HEK293 (cell line): ENCODE measurements around the gene AFG1L.

Source experiments
- BCL11A ChIP-seq: fragments of 450-650 bp; formaldehyde crosslinking; IDR thresholded peaks from 2 replicates; pipeline ENCODE4 v1.5.1; 2016; ENCODE audit warnings: low read depth, missing biosample characterization, missing genetic modification characterization
- EGR2 ChIP-seq: fragments of 450-650 bp; formaldehyde crosslinking; IDR thresholded peaks from 2 replicates; pipeline ENCODE4 v1.5.1; 2016; ENCODE audit warnings: low read depth, missing biosample characterization, missing genetic modification characterization
- GFI1B ChIP-seq: fragments of 450-650 bp; formaldehyde crosslinking; IDR thresholded peaks from 2 replicates; pipeline ENCODE4 v1.5.1; 2016; ENCODE audit warnings: missing biosample characterization, missing genetic modification characterization
- HOXA7 ChIP-seq: sonication (generic); formaldehyde crosslinking; IDR thresholded peaks from 2 replicates; pipeline ENCODE4 v1.8.1; 2022; ENCODE audit warnings: missing genetic modification reagents, borderline replicate concordance
- MEIS1 ChIP-seq: sonication (generic); formaldehyde crosslinking; IDR thresholded peaks from 2 replicates; pipeline ENCODE4 v1.8.1; 2022; ENCODE audit warnings: missing genetic modification reagents, mild to moderate bottlenecking, borderline replicate concordance
- OVOL3 ChIP-seq: fragments of 450-650 bp; formaldehyde crosslinking; IDR thresholded peaks from 2 replicates; pipeline ENCODE4 v1.5.1; 2016; ENCODE audit warnings: missing biosample characterization, missing genetic modification characterization
- REPIN1 ChIP-seq: fragments of 450-650 bp; formaldehyde crosslinking; IDR thresholded peaks from 2 replicates; pipeline ENCODE4 v1.5.1; 2017; ENCODE audit warnings: missing biosample characterization, missing genetic modification characterization, low read depth
- REST ChIP-seq: fragments of 450-650 bp; formaldehyde crosslinking; IDR thresholded peaks from 2 replicates; pipeline ENCODE4 v1.5.1; 2016; ENCODE audit warnings: missing biosample characterization, missing genetic modification characterization
- SALL2 ChIP-seq: fragments of 450-650 bp; formaldehyde crosslinking; IDR thresholded peaks from 2 replicates; pipeline ENCODE4 v1.5.0; 2017; ENCODE audit warnings: missing biosample characterization, mild to moderate bottlenecking, missing genetic modification characterization, borderline replicate concordance
- SETDB1 ChIP-seq: IDR thresholded peaks from one replicate; pipeline ENCODE4 v1.6.1; 2017; ENCODE audit warnings: mild to moderate bottlenecking, low read length, moderate library complexity, mixed read lengths; ENCODE audit not compliant: insufficient read length
- TRIM28 ChIP-seq: IDR thresholded peaks from 2 replicates; pipeline ENCODE4 v1.6.1; 2011; ENCODE audit warnings: low read length, control low read depth, borderline replicate concordance
- ZBTB17 ChIP-seq: fragments of 450-650 bp; formaldehyde crosslinking; IDR thresholded peaks from 2 replicates; pipeline ENCODE4 v1.5.1; 2016; ENCODE audit warnings: missing biosample characterization, missing genetic modification characterization
- ZBTB7A ChIP-seq: fragments of 450-650 bp; formaldehyde crosslinking; IDR thresholded peaks from 2 replicates; pipeline ENCODE4 v1.5.1; 2016; ENCODE audit warnings: low read depth, missing biosample characterization, missing genetic modification characterization
- ZBTB8A ChIP-seq: fragments of 450-650 bp; formaldehyde crosslinking; IDR thresholded peaks from 2 replicates; pipeline ENCODE4 v1.5.1; 2016; ENCODE audit warnings: missing biosample characterization, missing genetic modification characterization
- ZFP37 ChIP-seq: fragments of 450-650 bp; formaldehyde crosslinking; IDR thresholded peaks from 2 replicates; pipeline ENCODE4 v1.5.1; 2016; ENCODE audit warnings: missing biosample characterization, missing genetic modification characterization
- ZNF239 ChIP-seq: fragments of 450-650 bp; formaldehyde crosslinking; IDR thresholded peaks from 2 replicates; pipeline ENCODE4 v1.5.1; 2016; ENCODE audit warnings: missing biosample characterization, missing genetic modification characterization
- ZNF416 ChIP-seq: fragments of 450-650 bp; formaldehyde crosslinking; IDR thresholded peaks from 2 replicates; pipeline ENCODE4 v1.5.1; 2016; ENCODE audit warnings: missing biosample characterization, missing genetic modification characterization
- ZNF426 ChIP-seq: fragments of 450-650 bp; formaldehyde crosslinking; IDR thresholded peaks from 2 replicates; pipeline ENCODE4 v1.5.1; 2017; ENCODE audit warnings: missing biosample characterization, missing genetic modification characterization, mild to moderate bottlenecking, inconsistent platforms, moderate library complexity
- ZNF529 ChIP-seq: fragments of 450-650 bp; formaldehyde crosslinking; IDR thresholded peaks from 2 replicates; pipeline ENCODE4 v1.5.1; 2017; ENCODE audit warnings: missing genetic modification characterization, missing biosample characterization; ENCODE audit not compliant: insufficient replicate concordance
- ZNF610 ChIP-seq: fragments of 450-650 bp; formaldehyde crosslinking; IDR thresholded peaks from 2 replicates; pipeline ENCODE4 v1.5.1; 2016; ENCODE audit warnings: missing biosample characterization, missing genetic modification characterization, borderline replicate concordance
- ZNF660 ChIP-seq: fragments of 450-650 bp; IDR thresholded peaks from 2 replicates; pipeline ENCODE4 v1.5.1; 2018; ENCODE audit warnings: missing biosample characterization, mild to moderate bottlenecking, missing genetic modification characterization
- ZNF785 ChIP-seq: fragments of 450-650 bp; formaldehyde crosslinking; IDR thresholded peaks from 2 replicates; pipeline ENCODE4 v1.5.1; 2016; ENCODE audit warnings: missing biosample characterization, missing genetic modification characterization
- ZNF837 ChIP-seq: fragments of 450-650 bp; formaldehyde crosslinking; IDR thresholded peaks from 2 replicates; pipeline ENCODE4 v1.5.1; 2016; ENCODE audit warnings: missing biosample characterization, missing genetic modification characterization
- ZSCAN23 ChIP-seq: fragments of 450-650 bp; formaldehyde crosslinking; IDR thresholded peaks from 2 replicates; pipeline ENCODE4 v1.5.1; 2016; ENCODE audit warnings: missing biosample characterization, missing genetic modification characterization
- ZSCAN30 ChIP-seq: fragments of 450-650 bp; IDR thresholded peaks from 2 replicates; pipeline ENCODE4 v1.5.1; 2018; ENCODE audit warnings: missing biosample characterization, mild to moderate bottlenecking, missing genetic modification characterization, moderate library complexity
- TF ChIP-seq, protein P1 (sequence below): fragments of 450-650 bp; formaldehyde crosslinking; IDR thresholded peaks from 2 replicates; pipeline ENCODE4 v1.5.1; 2016; ENCODE audit warnings: missing biosample characterization, missing genetic modification characterization
- TF ChIP-seq, protein P2 (sequence below): fragments of 450-650 bp; formaldehyde crosslinking; IDR thresholded peaks from 2 replicates; pipeline ENCODE4 v1.5.1; 2016; ENCODE audit warnings: missing biosample characterization, missing genetic modification characterization
- TF ChIP-seq, protein P3 (sequence below): IDR thresholded peaks from 2 replicates; pipeline ENCODE4 v1.6.1; 2011; ENCODE audit warnings: mild to moderate bottlenecking, low read depth, low read length, borderline replicate concordance
- TF ChIP-seq, protein P4 (sequence below): fragments of 450-650 bp; formaldehyde crosslinking; IDR thresholded peaks from 2 replicates; pipeline ENCODE4 v1.5.1; 2016; ENCODE audit warnings: missing biosample characterization, missing genetic modification characterization
- TF ChIP-seq, protein P5 (sequence below): fragments of 450-650 bp; formaldehyde crosslinking; IDR thresholded peaks from 2 replicates; pipeline ENCODE4 v1.5.1; 2017; ENCODE audit warnings: missing biosample characterization, missing genetic modification characterization

AFG1L gene

GRCh38 chr6:108541843-108542759, 247.2 kb downstream of the AFG1L start (continued):
- TF ChIP-seq ZBTB17 (tag by site-specific recombination) (peak; percentile 99), ZNF785 (tag by site-specific recombination) (no peak), GFI1B (tag by site-specific recombination) (no peak), ZNF239 (no peak), ZBTB8A (tag by site-specific recombination) (no peak), OVOL3 (tag by site-specific recombination) (no peak), ZNF837 (tag by site-specific recombination) (no peak), SETDB1 (no peak), ZSCAN23 (tag by site-specific recombination) (no peak), REPIN1 (no peak), TRIM28 (no peak), ZNF610 (tag by site-specific recombination) (no peak), REST (0 out of 2 replicates have a peak, but pooled peaks have one; percentile 41), ZNF529 (tag by site-specific recombination) (no peak), ZNF416 (no peak), ZNF660 (tag by site-specific recombination) (peak; percentile 64; the same call in 1 of the 2 replicates), MEIS1 (CRISPR knock-in tag) (no peak), ZNF426 (no peak), ZBTB7A (tag by site-specific recombination) (no peak), ZFP37 (0 out of 2 replicates have a peak, but pooled peaks have one; percentile 33), SALL2 (tag by site-specific recombination) (no peak), EGR2 (no peak), BCL11A (tag by site-specific recombination) (no peak), ZSCAN30 (tag by site-specific recombination) (no peak), HOXA7 (no peak)
- TF ChIP-seq, protein P1, sequence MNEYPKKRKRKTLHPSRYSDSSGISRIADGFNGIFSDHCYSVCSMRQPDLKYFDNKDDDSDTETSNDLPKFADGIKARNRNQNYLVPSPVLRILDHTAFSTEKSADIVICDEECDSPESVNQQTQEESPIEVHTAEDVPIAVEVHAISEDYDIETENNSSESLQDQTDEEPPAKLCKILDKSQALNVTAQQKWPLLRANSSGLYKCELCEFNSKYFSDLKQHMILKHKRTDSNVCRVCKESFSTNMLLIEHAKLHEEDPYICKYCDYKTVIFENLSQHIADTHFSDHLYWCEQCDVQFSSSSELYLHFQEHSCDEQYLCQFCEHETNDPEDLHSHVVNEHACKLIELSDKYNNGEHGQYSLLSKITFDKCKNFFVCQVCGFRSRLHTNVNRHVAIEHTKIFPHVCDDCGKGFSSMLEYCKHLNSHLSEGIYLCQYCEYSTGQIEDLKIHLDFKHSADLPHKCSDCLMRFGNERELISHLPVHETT (tag by site-specific recombination): peak; percentile 54; the same call in 1 of the 2 replicates
- TF ChIP-seq, protein P2, sequence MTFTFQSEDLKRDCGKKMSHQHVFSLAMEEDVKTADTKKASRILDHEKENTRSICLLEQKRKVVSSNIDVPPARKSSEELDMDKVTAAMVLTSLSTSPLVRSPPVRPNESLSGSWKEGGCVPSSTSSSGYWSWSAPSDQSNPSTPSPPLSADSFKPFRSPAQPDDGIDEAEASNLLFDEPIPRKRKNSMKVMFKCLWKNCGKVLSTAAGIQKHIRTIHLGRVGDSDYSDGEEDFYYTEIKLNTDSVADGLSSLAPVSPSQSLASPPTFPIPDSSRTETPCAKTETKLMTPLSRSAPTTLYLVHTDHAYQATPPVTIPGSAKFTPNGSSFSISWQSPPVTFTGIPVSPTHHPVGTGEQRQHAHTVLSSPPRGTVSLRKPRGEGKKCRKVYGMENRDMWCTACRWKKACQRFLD (tag by site-specific recombination): no peak
- TF ChIP-seq, protein P3, sequence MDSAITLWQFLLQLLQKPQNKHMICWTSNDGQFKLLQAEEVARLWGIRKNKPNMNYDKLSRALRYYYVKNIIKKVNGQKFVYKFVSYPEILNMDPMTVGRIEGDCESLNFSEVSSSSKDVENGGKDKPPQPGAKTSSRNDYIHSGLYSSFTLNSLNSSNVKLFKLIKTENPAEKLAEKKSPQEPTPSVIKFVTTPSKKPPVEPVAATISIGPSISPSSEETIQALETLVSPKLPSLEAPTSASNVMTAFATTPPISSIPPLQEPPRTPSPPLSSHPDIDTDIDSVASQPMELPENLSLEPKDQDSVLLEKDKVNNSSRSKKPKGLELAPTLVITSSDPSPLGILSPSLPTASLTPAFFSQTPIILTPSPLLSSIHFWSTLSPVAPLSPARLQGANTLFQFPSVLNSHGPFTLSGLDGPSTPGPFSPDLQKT: no peak
- TF ChIP-seq, protein P4, sequence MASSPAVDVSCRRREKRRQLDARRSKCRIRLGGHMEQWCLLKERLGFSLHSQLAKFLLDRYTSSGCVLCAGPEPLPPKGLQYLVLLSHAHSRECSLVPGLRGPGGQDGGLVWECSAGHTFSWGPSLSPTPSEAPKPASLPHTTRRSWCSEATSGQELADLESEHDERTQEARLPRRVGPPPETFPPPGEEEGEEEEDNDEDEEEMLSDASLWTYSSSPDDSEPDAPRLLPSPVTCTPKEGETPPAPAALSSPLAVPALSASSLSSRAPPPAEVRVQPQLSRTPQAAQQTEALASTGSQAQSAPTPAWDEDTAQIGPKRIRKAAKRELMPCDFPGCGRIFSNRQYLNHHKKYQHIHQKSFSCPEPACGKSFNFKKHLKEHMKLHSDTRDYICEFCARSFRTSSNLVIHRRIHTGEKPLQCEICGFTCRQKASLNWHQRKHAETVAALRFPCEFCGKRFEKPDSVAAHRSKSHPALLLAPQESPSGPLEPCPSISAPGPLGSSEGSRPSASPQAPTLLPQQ (tag by site-specific recombination): peak; percentile 64
- TF ChIP-seq, protein P5, sequence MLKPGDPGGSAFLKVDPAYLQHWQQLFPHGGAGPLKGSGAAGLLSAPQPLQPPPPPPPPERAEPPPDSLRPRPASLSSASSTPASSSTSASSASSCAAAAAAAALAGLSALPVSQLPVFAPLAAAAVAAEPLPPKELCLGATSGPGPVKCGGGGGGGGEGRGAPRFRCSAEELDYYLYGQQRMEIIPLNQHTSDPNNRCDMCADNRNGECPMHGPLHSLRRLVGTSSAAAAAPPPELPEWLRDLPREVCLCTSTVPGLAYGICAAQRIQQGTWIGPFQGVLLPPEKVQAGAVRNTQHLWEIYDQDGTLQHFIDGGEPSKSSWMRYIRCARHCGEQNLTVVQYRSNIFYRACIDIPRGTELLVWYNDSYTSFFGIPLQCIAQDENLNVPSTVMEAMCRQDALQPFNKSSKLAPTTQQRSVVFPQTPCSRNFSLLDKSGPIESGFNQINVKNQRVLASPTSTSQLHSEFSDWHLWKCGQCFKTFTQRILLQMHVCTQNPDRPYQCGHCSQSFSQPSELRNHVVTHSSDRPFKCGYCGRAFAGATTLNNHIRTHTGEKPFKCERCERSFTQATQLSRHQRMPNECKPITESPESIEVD (tag by site-specific recombination): no peak
